ENCODE data around the gene PFKM.

PFKM gene

GRCh38 chr12:48119834-48120195, 651 bp downstream of the PFKM start:
- Histone ChIP-seq H3K4ac (ENCODE audit: low read depth, low read length) (no peak overlapping the region), H3K4me2 (ENCODE audit: low read length) (peak overlapping the region; percentile 75), H3K79me1 (ENCODE audit: low read length) (peaks cover 1% of the 10 kb centered on the region), H3K27ac (ENCODE audit: low read depth, low read length) (no peak overlapping the region), H2BK5ac (ENCODE audit: low read depth, low read length, poor library complexity) (no peak overlapping the region), H3K79me2 (ENCODE audit: control insufficient read depth, insufficient read depth, low read length, poor library complexity) (no peaks in the 10 kb centered on the region), H3K14ac (ENCODE audit: low read length) (peak overlapping the region; percentile 50), H2AK5ac (ENCODE audit: low read length) (no peak overlapping the region), H3K4me1 (ENCODE audit: control insufficient read depth in 1 of 2, insufficient read depth in 2 of 2, low read length in 2 of 2) (peaks cover 1 to 4% of the 10 kb centered on the region in 2 experiments), H3K4me3 (ENCODE audit: low read depth, low read length) (no peak overlapping the region), H3K36me3 (ENCODE audit: control insufficient read depth in 1 of 2, insufficient read depth in 2 of 2, low read length in 2 of 2) (peaks cover 0 to 2% of the 10 kb centered on the region in 2 experiments), H2BK12ac (ENCODE audit: low read length) (no peak overlapping the region), H4K8ac (ENCODE audit: low read depth, low read length) (no peak overlapping the region), H3K9me3 (ENCODE audit: insufficient read depth, low read depth, low read length) (no peaks in the 10 kb centered on the region), H3K18ac (ENCODE audit: low read length) (no peak overlapping the region), H3K27me3 (ENCODE audit: insufficient read depth, low read length) (no peaks in the 10 kb centered on the region), H4K91ac (ENCODE audit: low read depth, low read length) (no peak overlapping the region), H3K23ac (ENCODE audit: low read length) (no peak overlapping the region), H2BK120ac (ENCODE audit: insufficient read depth, low read length, poor library complexity) (no peak overlapping the region), H4K12ac (ENCODE audit: low read depth, low read length) (no peak overlapping the region), H2AFZ (ENCODE audit: insufficient read depth, low read length, poor library complexity) (peak overlapping the region; percentile 45), H3K9ac (ENCODE audit: low read length) (peak overlapping the region; percentile 8)
- DNase-seq = no peak
- WGBS (ENCODE audit: extremely low coverage, insufficient coverage, insufficient read length) = no CpG with 5 or more reads among the region's 5 CpGs

GRCh38 chr12:48121522-48121921, 2.4 kb downstream of the PFKM start:
- Histone ChIP-seq H2BK120ac (ENCODE audit: insufficient read depth, low read length, poor library complexity) (no peak overlapping the region), H3K79me2 (ENCODE audit: control insufficient read depth, insufficient read depth, low read length, poor library complexity) (no peaks in the 10 kb centered on the region), H3K23ac (ENCODE audit: low read length) (no peak overlapping the region), H3K4me1 (ENCODE audit: control insufficient read depth in 1 of 2, insufficient read depth in 2 of 2, low read length in 2 of 2) (peaks cover 1 to 4% of the 10 kb centered on the region in 2 experiments), H3K4ac (ENCODE audit: low read depth, low read length) (no peak overlapping the region), H3K4me2 (ENCODE audit: low read length) (no peak overlapping the region), H2AFZ (ENCODE audit: insufficient read depth, low read length, poor library complexity) (no peak overlapping the region), H4K91ac (ENCODE audit: low read depth, low read length) (no peak overlapping the region), H3K14ac (ENCODE audit: low read length) (no peak overlapping the region), H2BK5ac (ENCODE audit: low read depth, low read length, poor library complexity) (no peak overlapping the region), H3K9ac (ENCODE audit: low read length) (no peak overlapping the region), H2BK12ac (ENCODE audit: low read length) (no peak overlapping the region), H4K8ac (ENCODE audit: low read depth, low read length) (no peak overlapping the region), H3K36me3 (ENCODE audit: control insufficient read depth in 1 of 2, insufficient read depth in 2 of 2, low read length in 2 of 2) (peaks cover 2 to 7% of the 10 kb centered on the region in 2 experiments), H3K4me3 (ENCODE audit: low read depth, low read length) (no peak overlapping the region), H3K18ac (ENCODE audit: low read length) (no peak overlapping the region), H3K27ac (ENCODE audit: low read depth, low read length) (no peak overlapping the region), H4K12ac (ENCODE audit: low read depth, low read length) (no peak overlapping the region), H3K9me3 (ENCODE audit: insufficient read depth, low read depth, low read length) (no peaks in the 10 kb centered on the region), H3K27me3 (ENCODE audit: insufficient read depth, low read length) (no peaks in the 10 kb centered on the region), H2AK5ac (ENCODE audit: low read length) (no peak overlapping the region), H3K79me1 (ENCODE audit: low read length) (peaks cover 1% of the 10 kb centered on the region)
- WGBS (ENCODE audit: extremely low coverage, insufficient coverage, insufficient read length) = no CpG with 5 or more reads among the region's 1 CpG
- DNase-seq = no peak

GRCh38 chr12:48122065-48122834, 3.1 kb downstream of the PFKM start:
- no peak overlapping the region for H4K91ac ChIP-seq (ENCODE audit: low read depth, low read length)
- no CpG with 5 or more reads among the region's 2 CpGs for WGBS (ENCODE audit: extremely low coverage, insufficient coverage, insufficient read length)
- H3K27ac ChIP-seq (ENCODE audit: low read depth, low read length) = no peak overlapping the region
- no peak overlapping the region for H2AFZ ChIP-seq (ENCODE audit: insufficient read depth, low read length, poor library complexity)
- H2BK12ac ChIP-seq (ENCODE audit: low read length) = no peak overlapping the region
- H3K4me2 ChIP-seq (ENCODE audit: low read length) = no peak overlapping the region
- DNase-seq = no peak
- H3K4me1 ChIP-seq (ENCODE audit: control insufficient read depth in 1 of 2, insufficient read depth in 2 of 2, low read length in 2 of 2) = peaks cover 1 to 4% of the 10 kb centered on the region in 2 experiments
- H3K79me1 ChIP-seq (ENCODE audit: low read length) = peaks cover 1% of the 10 kb centered on the region
- H4K8ac ChIP-seq (ENCODE audit: low read depth, low read length) = no peak overlapping the region
- no peak overlapping the region for H2BK5ac ChIP-seq (ENCODE audit: low read depth, low read length, poor library complexity)
- H4K12ac ChIP-seq (ENCODE audit: low read depth, low read length) = no peak overlapping the region
- H2AK5ac ChIP-seq (ENCODE audit: low read length) = no peak overlapping the region
- no peak overlapping the region for H3K23ac ChIP-seq (ENCODE audit: low read length)
- no peak overlapping the region for H3K14ac ChIP-seq (ENCODE audit: low read length)
- no peak overlapping the region for H3K18ac ChIP-seq (ENCODE audit: low read length)
- H2BK120ac ChIP-seq (ENCODE audit: insufficient read depth, low read length, poor library complexity) = no peak overlapping the region
- H3K79me2 ChIP-seq (ENCODE audit: control insufficient read depth, insufficient read depth, low read length, poor library complexity) = no peaks in the 10 kb centered on the region
- no peaks in the 10 kb centered on the region for H3K27me3 ChIP-seq (ENCODE audit: insufficient read depth, low read length)
- peaks cover 2 to 7% of the 10 kb centered on the region in 2 experiments for H3K36me3 ChIP-seq (ENCODE audit: control insufficient read depth in 1 of 2, insufficient read depth in 2 of 2, low read length in 2 of 2)
- H3K4ac ChIP-seq (ENCODE audit: low read depth, low read length) = no peak overlapping the region
- H3K4me3 ChIP-seq (ENCODE audit: low read depth, low read length) = no peak overlapping the region
- H3K9me3 ChIP-seq (ENCODE audit: insufficient read depth, low read depth, low read length) = no peaks in the 10 kb centered on the region
- no peak overlapping the region for H3K9ac ChIP-seq (ENCODE audit: low read length)

GRCh38 chr12:48123169-48123568, 4.0 kb downstream of the PFKM start:
- Histone ChIP-seq H3K4ac (ENCODE audit: low read depth, low read length) (no peak overlapping the region), H4K12ac (ENCODE audit: low read depth, low read length) (no peak overlapping the region), H3K14ac (ENCODE audit: low read length) (no peak overlapping the region), H2BK5ac (ENCODE audit: low read depth, low read length, poor library complexity) (no peak overlapping the region), H3K79me2 (ENCODE audit: control insufficient read depth, insufficient read depth, low read length, poor library complexity) (no peaks in the 10 kb centered on the region), H3K4me2 (ENCODE audit: low read length) (no peak overlapping the region), H4K8ac (ENCODE audit: low read depth, low read length) (no peak overlapping the region), H2BK12ac (ENCODE audit: low read length) (no peak overlapping the region), H3K9me3 (ENCODE audit: insufficient read depth, low read depth, low read length) (no peaks in the 10 kb centered on the region), H3K18ac (ENCODE audit: low read length) (no peak overlapping the region), H3K27me3 (ENCODE audit: insufficient read depth, low read length) (no peaks in the 10 kb centered on the region), H4K91ac (ENCODE audit: low read depth, low read length) (no peak overlapping the region), H3K79me1 (ENCODE audit: low read length) (peaks cover 1% of the 10 kb centered on the region), H2AFZ (ENCODE audit: insufficient read depth, low read length, poor library complexity) (no peak overlapping the region), H3K27ac (ENCODE audit: low read depth, low read length) (no peak overlapping the region), H2AK5ac (ENCODE audit: low read length) (no peak overlapping the region), H3K9ac (ENCODE audit: low read length) (no peak overlapping the region), H2BK120ac (ENCODE audit: insufficient read depth, low read length, poor library complexity) (no peak overlapping the region), H3K36me3 (ENCODE audit: control insufficient read depth in 1 of 2, insufficient read depth in 2 of 2, low read length in 2 of 2) (peaks cover 2 to 7% of the 10 kb centered on the region in 2 experiments), H3K4me3 (ENCODE audit: low read depth, low read length) (no peak overlapping the region), H3K4me1 (ENCODE audit: control insufficient read depth in 1 of 2, insufficient read depth in 2 of 2, low read length in 2 of 2) (peaks cover 1 to 4% of the 10 kb centered on the region in 2 experiments), H3K23ac (ENCODE audit: low read length) (no peak overlapping the region)
- DNase-seq = no peak
- no CpG with 5 or more reads among the region's 4 CpGs for WGBS (ENCODE audit: extremely low coverage, insufficient coverage, insufficient read length)

Data from trophoblast cell (in vitro differentiated cells and primary cell).